ENCODE results near the gene MAP1B. TPM values are rescaled to one million over a fixed set of nuclear protein-coding genes. Genes with fewer than 3 reads are reported as not detected.

Gene MAP1B
- total RNA-seq, 2 donors from 2014 or later, result 6.1 to 16.2 TPM

DNA sequence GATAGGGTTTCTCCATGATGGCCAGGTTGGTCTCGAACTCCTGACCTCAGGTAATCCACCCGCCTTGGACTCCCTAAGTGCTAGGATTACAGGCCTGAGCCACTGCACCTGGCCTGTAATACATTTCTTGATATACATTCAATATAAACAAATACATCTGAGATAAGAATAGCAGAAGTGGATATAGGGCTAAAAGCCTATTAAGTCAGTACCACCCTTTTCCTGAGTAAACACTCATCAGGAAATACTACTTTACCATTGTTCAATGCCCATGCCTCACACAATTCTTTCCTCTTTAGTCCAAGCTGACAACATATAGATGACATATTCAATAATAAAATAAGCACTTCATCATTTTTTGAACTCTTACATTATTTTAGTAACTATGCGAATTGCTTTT, 148.0 kb downstream of the MAP1B start:
- intact Hi-C loops (cut with DNase I), result no loop called here
- peak; percentile 38 for DNase-seq
- TF ChIP-seq, protein P1, sequence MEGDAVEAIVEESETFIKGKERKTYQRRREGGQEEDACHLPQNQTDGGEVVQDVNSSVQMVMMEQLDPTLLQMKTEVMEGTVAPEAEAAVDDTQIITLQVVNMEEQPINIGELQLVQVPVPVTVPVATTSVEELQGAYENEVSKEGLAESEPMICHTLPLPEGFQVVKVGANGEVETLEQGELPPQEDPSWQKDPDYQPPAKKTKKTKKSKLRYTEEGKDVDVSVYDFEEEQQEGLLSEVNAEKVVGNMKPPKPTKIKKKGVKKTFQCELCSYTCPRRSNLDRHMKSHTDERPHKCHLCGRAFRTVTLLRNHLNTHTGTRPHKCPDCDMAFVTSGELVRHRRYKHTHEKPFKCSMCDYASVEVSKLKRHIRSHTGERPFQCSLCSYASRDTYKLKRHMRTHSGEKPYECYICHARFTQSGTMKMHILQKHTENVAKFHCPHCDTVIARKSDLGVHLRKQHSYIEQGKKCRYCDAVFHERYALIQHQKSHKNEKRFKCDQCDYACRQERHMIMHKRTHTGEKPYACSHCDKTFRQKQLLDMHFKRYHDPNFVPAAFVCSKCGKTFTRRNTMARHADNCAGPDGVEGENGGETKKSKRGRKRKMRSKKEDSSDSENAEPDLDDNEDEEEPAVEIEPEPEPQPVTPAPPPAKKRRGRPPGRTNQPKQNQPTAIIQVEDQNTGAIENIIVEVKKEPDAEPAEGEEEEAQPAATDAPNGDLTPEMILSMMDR (IDR thresholded peaks at IDR 0.05), result no peak
- Histone ChIP-seq H3K27ac (peak overlapping the region; percentile 54), H3K9ac (ENCODE audit: low read depth in 2 of 2, low read length in 2 of 2) (no peak overlapping the region), H3K36me3 (no peaks in the 10 kb centered on the region), H3K4me3 (no peak overlapping the region), H3K27me3 (no peaks in the 10 kb centered on the region), H3K4me1 (no peaks in the 10 kb centered on the region), H3K9me3 (no peaks in the 10 kb centered on the region)

GRCh38 chr5:72255670-72256069, 148.4 kb downstream of the MAP1B start:
- no peaks in the 10 kb centered on the region for H3K9me3 ChIP-seq
- no peaks in the 10 kb centered on the region for H3K27me3 ChIP-seq
- no peaks in the 10 kb centered on the region for H3K36me3 ChIP-seq
- H3K9ac ChIP-seq (ENCODE audit: low read depth in 2 of 2, low read length in 2 of 2), result no peak overlapping the region
- intact Hi-C loops (cut with DNase I), result no loop called here
- H3K4me3 ChIP-seq, result no peak overlapping the region
- H3K4me1 ChIP-seq, result no peaks in the 10 kb centered on the region
- H3K27ac ChIP-seq, result peak overlapping the region; percentile 54
- TF ChIP-seq, protein P1 (IDR thresholded peaks at IDR 0.05), result no peak
- DNase-seq, result no peak

DNA sequence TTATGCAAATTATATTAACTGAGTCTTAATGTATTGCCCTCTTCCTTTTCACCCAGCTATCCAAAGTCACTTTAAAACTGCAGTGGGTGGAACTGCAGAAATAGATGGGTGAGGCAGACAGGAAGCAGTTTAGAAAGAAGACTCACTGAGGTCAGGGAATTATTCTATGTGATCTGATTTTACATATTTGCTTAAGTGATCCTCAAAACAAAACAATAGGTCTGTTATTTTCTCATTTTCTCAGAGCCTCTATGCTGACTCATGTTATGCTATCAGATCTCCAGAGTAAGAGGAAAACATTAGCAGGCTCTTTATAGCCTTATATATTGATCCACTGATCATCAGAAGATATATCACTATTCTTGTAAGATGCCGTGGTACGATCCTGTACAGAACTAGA, 149.3 kb downstream of the MAP1B start:
- TF ChIP-seq, protein P1 (IDR thresholded peaks at IDR 0.05), result no peak
- no peak overlapping the region for H3K9ac ChIP-seq (ENCODE audit: low read depth in 2 of 2, low read length in 2 of 2)
- H3K4me1 ChIP-seq, result no peaks in the 10 kb centered on the region
- no peak overlapping the region for H3K4me3 ChIP-seq
- H3K27me3 ChIP-seq, result no peaks in the 10 kb centered on the region
- DNase-seq, result no peak
- no peak overlapping the region for H3K27ac ChIP-seq
- no peaks in the 10 kb centered on the region for H3K9me3 ChIP-seq
- intact Hi-C loops (cut with DNase I), result no loop called here
- H3K36me3 ChIP-seq, result no peaks in the 10 kb centered on the region

Small RNA genes lying within 50 kb of the gene (microRNA-seq; reads per million reads assigned to microRNA genes)
- not detected for gene MIR4803

Other genes with a start within 250 kb of the MAP1B start
- gene MRPS27, start 212.8 kb downstream of the MAP1B start, total RNA-seq, result 10 to 100 TPM; 46.3 to 56.6 TPM
- gene PTCD2, start 212.9 kb downstream of the MAP1B start, total RNA-seq, result 1 to 10 TPM; 4.4 to 7.8 TPM

All from colonic mucosa (tissue), 4 donors.